NCI-H345 treated with DMSO at 0.1 percent for 48 hours (cell line): Measurements from ENCODE around the gene FOXN1.
"Not testable (repeated sequence)": the region's sequence is repeated elsewhere in the genome, so short reads cannot be mapped to it uniquely, and the experiment has no call there.

Source experiments
- DNase-seq: peaks from one replicate; lab custom pipeline; 2025; ENCODE audit not compliant: unreplicated experiment; lab: John Stamatoyannopoulos, UW

Gene FOXN1

GRCh38 chr17:28505986-28506665 lies at the start of gene FOXN1:
FOXN1 (plus strand) TSS chr17:28506348; CDS start chr17:28523970, 17,622 bp downstream.
- DNase-seq = no peak

- no peak for DNase-seq
These were observed 48.3 kb upstream of the FOXN1 start for GRCh38 chr17:28457890-28458289.

- DNase-seq = not testable (repeated sequence)
These were observed 47.3 kb upstream of the FOXN1 start for GRCh38 chr17:28458881-28459280.

GRCh38 chr17:28460901-28461300 lies 45.2 kb upstream of the FOXN1 start:
- DNase-seq = no peak

- DNase-seq = no peak
These were observed 40.1 kb upstream of the FOXN1 start for GRCh38 chr17:28466001-28466400.

- no peak for DNase-seq
These were observed 39.6 kb upstream of the FOXN1 start for GRCh38 chr17:28466521-28467048.

- DNase-seq = no peak
These were observed 38.6 kb upstream of the FOXN1 start for GRCh38 chr17:28467456-28468025.

- not testable (repeated sequence) for DNase-seq
These were observed 38.0 kb upstream of the FOXN1 start for GRCh38 chr17:28468033-28468735.

- DNase-seq = no peak
These were observed 37.4 kb upstream of the FOXN1 start for GRCh38 chr17:28468781-28469180.

GRCh38 chr17:28469376-28469775 lies 36.8 kb upstream of the FOXN1 start:
- DNase-seq = no peak

GRCh38 chr17:28470266-28470913 lies 35.8 kb upstream of the FOXN1 start:
- DNase-seq = no peak

- no peak for DNase-seq
These were observed 35.2 kb upstream of the FOXN1 start for GRCh38 chr17:28470914-28471366.

- no peak for DNase-seq
These were observed 34.4 kb upstream of the FOXN1 start for GRCh38 chr17:28471531-28472342.

GRCh38 chr17:28472871-28473497 lies 33.2 kb upstream of the FOXN1 start:
- DNase-seq = no peak

GRCh38 chr17:28473542-28473941 lies 32.6 kb upstream of the FOXN1 start, which contains the start of gene SLC13A2:
SLC13A2 (plus strand) TSS chr17:28473644; CDS start chr17:28473713, 69 bp downstream.
- DNase-seq = no peak

- no peak for DNase-seq
These were observed 32.0 kb upstream of the FOXN1 start for GRCh38 chr17:28474111-28474531.

- DNase-seq = no peak
These were observed 30.8 kb upstream of the FOXN1 start for GRCh38 chr17:28475151-28475900.

GRCh38 chr17:28476076-28476865 lies 29.9 kb upstream of the FOXN1 start:
- DNase-seq = no peak
